Measurements from ENCODE around the gene INPP4B.
"Not testable (repeated sequence)": the region's sequence is repeated elsewhere in the genome, so short reads cannot be mapped to it uniquely, and the experiment has no call there.

The INPP4B gene

DNA sequence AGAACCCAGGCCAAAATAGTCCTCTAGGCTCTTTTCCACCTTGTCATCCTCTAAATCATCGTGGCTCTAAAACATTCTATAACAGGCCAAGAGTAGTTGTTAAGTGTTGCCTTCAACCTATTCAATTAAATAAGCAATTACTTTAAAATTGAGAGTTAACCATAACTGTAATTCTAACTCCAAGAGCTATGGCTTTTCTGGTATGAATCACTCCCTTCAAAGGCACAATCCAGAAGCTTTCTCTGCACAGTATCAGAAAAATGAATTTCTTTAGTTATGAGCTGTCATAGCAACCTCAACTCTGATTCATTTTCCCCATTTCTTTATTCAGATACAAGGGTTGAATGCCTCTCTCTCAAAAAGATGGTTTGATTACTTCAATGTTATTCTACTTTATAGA, 21.7 kb downstream of the INPP4B start:
- DNase-seq, result no peak

GRCh38 chr4:142823796-142824195, 22.3 kb downstream of the INPP4B start:
- DNase-seq, result no peak

GRCh38 chr4:142818476-142818875, 27.6 kb downstream of the INPP4B start:
- DNase-seq, result no peak

GRCh38 chr4:142818031-142818430, 28.1 kb downstream of the INPP4B start:
- no peak for DNase-seq

GRCh38 chr4:142817442-142817841, 28.7 kb downstream of the INPP4B start:
- DNase-seq, result peak in 1 of 2 donors; percentile 16

DNA sequence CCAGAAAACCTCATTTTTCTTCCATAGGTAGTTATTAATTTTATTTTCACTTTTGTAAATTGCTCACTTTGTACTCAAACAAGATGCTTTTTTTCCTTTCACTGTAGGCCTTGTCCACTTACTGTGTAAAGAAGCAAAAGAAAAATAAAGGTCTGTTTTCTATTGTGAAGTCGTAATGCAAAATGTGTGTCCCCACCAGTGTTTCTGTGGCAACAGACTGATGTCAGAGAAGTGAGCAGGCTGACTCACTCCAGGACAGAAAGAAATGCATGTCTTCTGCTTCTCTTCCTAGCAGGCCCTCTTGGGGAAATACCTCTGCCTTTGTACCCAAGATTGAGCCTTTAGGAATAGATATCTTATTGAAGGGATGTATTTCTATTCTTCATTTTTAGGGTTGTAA, 30.3 kb downstream of the INPP4B start:
- no peak for DNase-seq

GRCh38 chr4:142813388-142813787, 32.7 kb downstream of the INPP4B start:
- no peak for DNase-seq

GRCh38 chr4:142812091-142812490, 34.0 kb downstream of the INPP4B start:
- no peak for DNase-seq

- DNase-seq, result no peak
Observed at GRCh38 chr4:142811034-142811433, 35.1 kb downstream of the INPP4B start.

DNA sequence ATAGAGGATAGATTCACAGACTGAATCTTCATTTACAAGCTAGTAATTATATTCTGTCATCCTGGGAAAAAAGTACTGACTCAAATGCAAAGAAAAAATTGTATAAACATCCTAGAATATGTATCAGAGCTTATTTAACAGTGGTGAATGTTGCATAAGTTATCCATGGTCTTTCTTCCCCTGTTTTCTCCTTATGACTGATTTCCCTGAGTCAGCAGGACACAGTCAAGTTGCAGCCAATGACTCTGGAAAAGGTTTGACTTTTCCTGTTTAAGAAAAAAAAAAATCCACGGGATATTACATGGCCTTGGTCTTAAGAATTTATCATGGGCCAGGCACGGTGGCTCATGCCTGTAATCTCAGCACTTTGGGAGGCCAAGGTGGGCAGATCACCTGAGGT, 36.5 kb downstream of the INPP4B start:
- no peak for DNase-seq

GRCh38 chr4:142803879-142804278, 42.2 kb downstream of the INPP4B start:
- not testable (repeated sequence) for DNase-seq

- DNase-seq, result no peak
Observed at GRCh38 chr4:142801966-142802365, 44.1 kb downstream of the INPP4B start.

GRCh38 chr4:142781114-142781513, 65.0 kb downstream of the INPP4B start:
- no peak for DNase-seq

DNA sequence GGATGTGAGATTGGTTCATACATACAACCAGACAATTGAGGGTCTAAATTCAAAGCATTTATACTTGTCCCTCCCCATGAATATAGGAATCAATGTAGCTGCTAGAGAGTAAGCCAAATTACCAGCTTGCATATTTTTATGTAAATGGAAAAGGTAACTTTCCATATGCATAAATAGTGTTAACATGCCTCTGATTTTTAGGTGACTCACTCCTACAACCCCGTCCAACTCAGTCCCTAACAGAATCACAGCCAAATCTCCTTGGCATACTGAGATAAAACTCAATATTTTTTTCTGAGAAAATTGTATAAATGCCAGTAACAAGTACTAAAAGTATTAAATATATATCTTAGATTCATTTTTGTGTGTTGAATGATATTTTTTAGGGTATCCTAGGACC, 67.2 kb downstream of the INPP4B start:
- no peak for DNase-seq

GRCh38 chr4:142778430-142778829, 67.7 kb downstream of the INPP4B start:
- DNase-seq, result no peak

GRCh38 chr4:142777045-142777743, 68.9 kb downstream of the INPP4B start:
- no peak for DNase-seq

GRCh38 chr4:142776026-142776425, 70.1 kb downstream of the INPP4B start:
- no peak for DNase-seq

DNA sequence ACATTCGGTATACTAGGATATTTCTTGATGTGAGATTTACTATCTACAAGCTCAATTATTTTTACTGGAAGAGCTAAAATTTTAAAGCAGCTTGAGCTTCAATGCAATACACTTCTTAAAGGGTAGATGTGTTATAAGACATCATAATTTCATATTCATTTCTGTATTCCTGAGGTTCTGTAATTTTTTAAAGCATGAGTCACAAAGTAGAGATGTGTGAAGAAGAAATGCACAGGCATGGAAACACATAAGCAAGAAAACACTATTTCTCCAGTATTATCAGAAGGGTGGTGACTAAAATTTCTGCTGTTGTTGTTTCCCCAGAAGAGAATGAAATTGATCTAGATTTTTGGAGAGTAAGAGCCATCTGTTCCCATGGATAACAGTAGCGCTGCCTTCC, 72.6 kb downstream of the INPP4B start:
- no peak for DNase-seq

DNA sequence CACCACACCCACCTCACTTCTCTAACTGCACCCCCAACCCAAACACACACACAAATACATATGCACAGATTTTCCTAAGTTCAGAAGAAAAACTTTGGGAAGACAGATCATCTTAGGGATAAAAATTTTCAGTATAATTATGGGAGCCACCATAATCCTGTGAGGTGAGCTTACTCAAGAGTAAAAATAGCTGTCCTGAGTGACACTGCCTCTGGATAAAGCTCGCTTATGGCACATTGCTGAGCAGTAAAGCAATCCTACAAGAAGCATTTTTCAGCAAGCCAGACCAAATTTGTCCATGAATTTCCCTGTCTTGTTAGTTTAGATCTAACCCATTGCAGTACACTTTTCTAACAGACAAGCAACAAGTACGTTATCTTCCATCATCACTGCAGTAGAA, 83.8 kb downstream of the INPP4B start:
- no peak for DNase-seq

- no peak for DNase-seq
Observed at GRCh38 chr4:142752202-142752786, 93.8 kb downstream of the INPP4B start.

- no peak for DNase-seq
Observed at GRCh38 chr4:142743121-142743825, 102.8 kb downstream of the INPP4B start.

DNA sequence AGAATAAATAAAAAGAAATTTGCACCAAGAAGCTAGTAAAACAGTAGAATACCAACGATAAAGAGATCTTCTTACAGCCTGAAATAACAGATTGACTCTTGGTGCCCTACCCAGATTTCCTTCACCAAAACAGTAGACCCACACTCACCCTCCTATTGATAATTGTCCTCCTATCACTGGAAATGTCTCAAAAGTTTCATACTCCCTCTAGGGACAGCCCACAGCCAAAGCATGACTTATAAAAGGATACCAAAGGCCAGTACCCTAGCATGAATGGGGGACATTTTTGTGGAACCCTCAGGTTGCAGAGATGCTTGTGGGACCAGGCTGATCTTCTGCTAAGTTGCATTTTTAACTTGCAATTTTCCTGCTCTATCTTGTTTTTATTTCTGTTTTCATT, 104.1 kb downstream of the INPP4B start:
- DNase-seq, result no peak

DNA sequence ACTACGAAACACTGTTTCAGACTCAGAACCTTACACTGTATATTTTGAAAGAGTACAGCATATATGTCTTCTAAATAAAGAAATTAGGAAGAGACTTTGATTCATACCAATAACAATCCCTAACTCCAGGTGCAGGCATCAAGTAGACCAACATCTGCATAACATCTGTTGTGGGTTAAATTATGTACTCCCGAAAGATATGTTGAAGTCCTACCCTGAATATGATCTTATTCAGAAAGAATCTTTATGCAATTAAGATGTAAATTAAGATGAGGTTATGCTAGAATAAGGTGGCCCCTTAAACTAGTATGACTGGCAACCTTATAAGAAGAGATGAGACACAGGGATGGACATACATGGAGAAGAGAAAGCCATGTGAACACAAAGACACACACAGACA, 117.9 kb downstream of the INPP4B start:
- DNase-seq, result no peak

DNA sequence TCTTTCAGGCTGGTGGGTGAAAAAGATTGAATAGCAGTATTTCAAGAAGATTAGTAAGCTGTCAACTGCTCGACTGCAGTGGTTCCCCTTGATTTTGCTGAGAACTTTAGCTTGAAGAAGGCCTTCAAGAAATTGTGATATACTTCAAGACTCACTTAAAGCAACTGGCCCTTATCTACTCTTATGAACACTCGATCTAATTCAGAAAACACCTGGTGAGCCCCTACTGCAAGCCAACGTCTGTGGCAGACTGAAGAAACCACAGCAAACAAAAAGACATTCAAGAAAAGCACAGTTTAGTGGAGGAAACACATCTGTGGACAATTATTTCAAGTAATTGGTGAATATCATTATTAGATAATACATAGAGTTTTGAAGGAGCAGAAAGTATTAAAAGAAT, 119.0 kb downstream of the INPP4B start:
- no peak for DNase-seq

Measured in CD4-positive, alpha-beta T cell treated with Interleukin-4 for 1 hour (primary cell).